H9 (cell line): ENCODE results near the gene YPEL5. TPM values are rescaled to one million over a fixed set of nuclear protein-coding genes. Genes with fewer than 3 reads are reported as not detected.

Experiments used
- DNase-seq: peaks from one replicate; pipeline ENCODE4 v3.0.0-alpha.2; 2017
- H2AFZ ChIP-seq: one replicate; pipeline ENCODE4 v1.6.1; 2013; ENCODE audit warnings: mild to moderate bottlenecking, low read length, control low read depth, moderate library complexity
- H2AK5ac ChIP-seq: 2 replicates; pipeline ENCODE4 v1.6.1; 2013; ENCODE audit warnings: low read length, control low read depth, mixed read lengths; ENCODE audit not compliant: insufficient read length
- H2BK120ac ChIP-seq: one replicate; pipeline ENCODE4 v1.6.1; 2013; ENCODE audit warnings: low read depth, mild to moderate bottlenecking, low read length, control low read depth, inconsistent platforms; ENCODE audit not compliant: poor library complexity, severe bottlenecking
- H2BK12ac ChIP-seq: 2 replicates; pipeline ENCODE4 v1.6.1; 2013; ENCODE audit warnings: low read length, control low read depth, mixed read lengths, low read depth; ENCODE audit not compliant: insufficient read length
- H2BK15ac ChIP-seq: 2 replicates; pipeline ENCODE4 v1.6.1; 2013; ENCODE audit warnings: low read depth, low read length, control low read depth
- H2BK20ac ChIP-seq: one replicate; pipeline ENCODE4 v1.6.1; 2013; ENCODE audit warnings: low read depth, mild to moderate bottlenecking, low read length, control low read depth, inconsistent platforms; ENCODE audit not compliant: poor library complexity, severe bottlenecking
- H2BK5ac ChIP-seq: 2 replicates; pipeline ENCODE4 v1.6.1; 2013; ENCODE audit warnings: low read length, control low read depth, mixed read lengths; ENCODE audit not compliant: insufficient read length
- H3K14ac ChIP-seq: 2 replicates; pipeline ENCODE4 v1.6.1; 2013; ENCODE audit warnings: low read length, control low read depth; ENCODE audit not compliant: insufficient read depth
- H3K18ac ChIP-seq: 2 replicates; pipeline ENCODE4 v1.6.1; 2013; ENCODE audit warnings: low read depth, mild to moderate bottlenecking, mixed read lengths, low read length, control low read depth; ENCODE audit not compliant: insufficient read length
- H3K23ac ChIP-seq: 2 replicates; pipeline ENCODE4 v1.6.1; 2013; ENCODE audit warnings: low read length, control low read depth, mixed read lengths, low read depth; ENCODE audit not compliant: insufficient read length
- H3K23me2 ChIP-seq: 2 replicates; pipeline ENCODE4 v1.6.1; 2013; ENCODE audit warnings: low read depth, mild to moderate bottlenecking, mixed read lengths, low read length, control low read depth; ENCODE audit not compliant: insufficient read length, poor library complexity, severe bottlenecking
- H3K27ac ChIP-seq: 2 replicates; pipeline ENCODE4 v1.5.1; 2013; ENCODE audit warnings: low read length, control low read depth, mixed read lengths, low read depth; ENCODE audit not compliant: insufficient read length
- H3K27me3 ChIP-seq: 2 replicates; pipeline ENCODE4 v1.6.1; 2013; ENCODE audit warnings: low read length, control low read depth, inconsistent platforms; ENCODE audit not compliant: insufficient read depth
- H3K4ac ChIP-seq: 2 replicates; pipeline ENCODE4 v1.6.1; 2013; ENCODE audit warnings: low read depth, mild to moderate bottlenecking, control low read depth, inconsistent platforms, low read length, moderate library complexity
- H3K4me1 ChIP-seq: 2 replicates; pipeline ENCODE4 v1.6.1; 2013; ENCODE audit warnings: low read length, control low read depth, inconsistent platforms; ENCODE audit not compliant: insufficient read depth
- H3K4me2 ChIP-seq: 2 replicates; pipeline ENCODE4 v1.6.1; 2013; ENCODE audit warnings: low read length, control low read depth, mixed read lengths; ENCODE audit not compliant: insufficient read length, insufficient read depth
- H3K56ac ChIP-seq: 2 replicates; pipeline ENCODE4 v1.6.1; 2013; ENCODE audit warnings: low read depth, mild to moderate bottlenecking, mixed read lengths, low read length, control low read depth; ENCODE audit not compliant: insufficient read length
- H3K79me1 ChIP-seq: 2 replicates; pipeline ENCODE4 v1.6.1; 2013; ENCODE audit warnings: low read depth, mild to moderate bottlenecking, moderate library complexity, low read length, control low read depth, inconsistent platforms; ENCODE audit not compliant: insufficient read depth, poor library complexity, severe bottlenecking
- H3K79me2 ChIP-seq: 2 replicates; pipeline ENCODE4 v1.6.1; 2013; ENCODE audit warnings: low read length, control low read depth, inconsistent platforms; ENCODE audit not compliant: insufficient read depth
- H3K9ac ChIP-seq: 2 replicates; pipeline ENCODE4 v1.6.1; 2013; ENCODE audit warnings: low read length, control low read depth, mixed read lengths; ENCODE audit not compliant: insufficient read length; ENCODE audit errors: extremely low read depth
- H3K9me3 ChIP-seq: one replicate; pipeline ENCODE4 v1.6.1; 2013; ENCODE audit warnings: low read depth, low read length, inconsistent platforms; ENCODE audit not compliant: control insufficient read depth
- H3T11ph ChIP-seq: one replicate; pipeline ENCODE4 v1.6.1; 2013; ENCODE audit warnings: mild to moderate bottlenecking, low read length, control low read depth, inconsistent platforms
- H4K20me1 ChIP-seq: one replicate; pipeline ENCODE4 v1.6.1; 2013; ENCODE audit not compliant: control insufficient read depth, insufficient read length, insufficient read depth
- H4K5ac ChIP-seq: 2 replicates; pipeline ENCODE4 v1.6.1; 2013; ENCODE audit warnings: low read depth, mild to moderate bottlenecking, mixed read lengths, low read length, control low read depth; ENCODE audit not compliant: insufficient read length
- H4K8ac ChIP-seq: replicated peaks from 2 replicates; pipeline ENCODE4 v1.6.1; 2013; ENCODE audit warnings: low read length, control low read depth, mixed read lengths, low read depth; ENCODE audit not compliant: insufficient read length
- H4K91ac ChIP-seq: 2 replicates; pipeline ENCODE4 v1.6.1; 2013; ENCODE audit warnings: low read depth, mild to moderate bottlenecking, moderate library complexity, mixed read lengths, low read length, control low read depth; ENCODE audit not compliant: insufficient read length
- H3K27ac Mint-ChIP-seq, 3 experiments: 2 replicates in 2 of 3; 3 replicates in 1 of 3; pipeline ENCODE4 v1.8.0; 2020 to 2021; ENCODE audit warnings: mixed read lengths in 3 of 3, mild to moderate bottlenecking in 1 of 3, moderate library complexity in 1 of 3
- H3K27me3 Mint-ChIP-seq: 2 replicates; pipeline ENCODE4 v1.8.0; 2021; ENCODE audit warnings: low read depth, mild to moderate bottlenecking, moderate library complexity, mixed read lengths
- H3K36me3 Mint-ChIP-seq, 3 experiments: 2 replicates in 2 of 3; 3 replicates in 1 of 3; pipeline ENCODE4 v1.8.0; 2020 to 2021; ENCODE audit warnings: low read depth in 3 of 3, mixed read lengths in 3 of 3; ENCODE audit not compliant: insufficient read depth in 1 of 3
- H3K4me1 Mint-ChIP-seq, 2 experiments: 2 replicates each; pipeline ENCODE4 v1.8.0; 2020; ENCODE audit warnings: mixed read lengths in 2 of 2
- H3K4me3 Mint-ChIP-seq, 2 experiments: 2 replicates in 1 of 2; 3 replicates in 1 of 2; pipeline ENCODE4 v1.8.0; 2020 to 2021; ENCODE audit warnings: mild to moderate bottlenecking in 2 of 2, mixed read lengths in 2 of 2, moderate library complexity in 1 of 2
- H3K9me3 Mint-ChIP-seq, 2 experiments: 2 replicates in 1 of 2; 3 replicates in 1 of 2; pipeline ENCODE4 v1.8.0; 2020; ENCODE audit warnings: mild to moderate bottlenecking in 2 of 2, mixed read lengths in 2 of 2, moderate library complexity in 1 of 2
- CTCF ChIP-seq: fragments of 200-600 bp; sonication (generic); conservative IDR thresholded peaks from 3 replicates; pipeline ENCODE4 v1.8.0; 2021; ENCODE audit warnings: antibody characterized with exemption, mild to moderate bottlenecking
- WGBS: extraction: QIAGEN DNeasy Blood & Tissue Kit; methylation state at CpG from one replicate; pipeline ENCODE4 v1.1.7; 2013; ENCODE audit warnings: missing lambda C conversion rate, low lambda C conversion rate, mixed read lengths; ENCODE audit not compliant: insufficient read length; ENCODE audit errors: extremely low coverage; 5-methylcytosine and 5-hydroxymethylcytosine counted together
- total RNA-seq: library from RNA; stranded (reverse); gene quantifications from 2 replicates; pipeline ENCODE4 v1.2.1, GENCODE V29; 2021

The YPEL5 gene
- total RNA-seq, 1 experiment from 2014 or later, result 28.5 TPM

GRCh38 chr2:30136764-30137444 lies 9.9 kb upstream of the YPEL5 start:
- no peaks in the 10 kb centered on the region for H3K9me3 Mint-ChIP-seq
- H3K79me2 ChIP-seq, result no peaks in the 10 kb centered on the region
- no peak for DNase-seq

More at GRCh38 chr2:30136764-30137444, 9.9 kb upstream of the YPEL5 start:
- no peak overlapping the region for H4K91ac ChIP-seq
- H4K5ac ChIP-seq, result no peak overlapping the region
- no peaks in the 10 kb centered on the region for H3K23me2 ChIP-seq
- H3K14ac ChIP-seq, result no peak overlapping the region
- H4K8ac ChIP-seq, result no peak overlapping the region
- Mint-ChIP-seq H3K27me3 (peaks cover 2% of the 10 kb centered on the region), H3K36me3 (no peaks in the 10 kb centered on the region), H3K4me3 (no peak overlapping the region; a peak in 1 of 5 replicates), H3K27ac (no peak overlapping the region), H3K4me1 (no peaks in the 10 kb centered on the region)
- H3K23ac ChIP-seq, result no peak overlapping the region
- H3K27me3 ChIP-seq, result no peaks in the 10 kb centered on the region
- no peak overlapping the region for H2AFZ ChIP-seq
- H2BK20ac ChIP-seq, result no peak overlapping the region
- H2BK12ac ChIP-seq, result no peak overlapping the region
- no peak overlapping the region for H3K18ac ChIP-seq
- H3K9ac ChIP-seq, result no peak overlapping the region
- no peaks in the 10 kb centered on the region for H3K4me1 ChIP-seq
- no peaks in the 10 kb centered on the region for H3K79me1 ChIP-seq
- H4K20me1 ChIP-seq, result no peaks in the 10 kb centered on the region
- H2BK15ac ChIP-seq, result no peak overlapping the region
- H2BK5ac ChIP-seq, result no peak overlapping the region
- no peak overlapping the region for H3T11ph ChIP-seq
- H3K9me3 ChIP-seq, result no peaks in the 10 kb centered on the region
- no peak overlapping the region for H2AK5ac ChIP-seq
- no peak overlapping the region for H3K27ac ChIP-seq
- WGBS, result no CpG with 5 or more reads among the region's 10 CpGs
- no peak overlapping the region for H3K4ac ChIP-seq
- no peak overlapping the region for H2BK120ac ChIP-seq
- no peak for TF ChIP-seq CTCF
- H3K56ac ChIP-seq, result no peak overlapping the region
- H3K4me2 ChIP-seq, result no peak overlapping the region
